WTC11 (cell line): ENCODE results near the gene SRXN1. TPM values are rescaled to one million over a fixed set of nuclear protein-coding genes. Genes with fewer than 3 reads are reported as not detected.
A peak's percentile ranks its signal among the peaks of the same experiment; 100 is the strongest.

Source experiments
- ATAC-seq: fragments of 200-7000 bp; cut with Tn5 transposase; 2 replicates; pipeline ENCODE4 v1.10.0; 2021; ENCODE audit warnings: mild to moderate bottlenecking, moderate library complexity
- CTCF ChIA-PET: fragments of 300-600 bp; sonication (Branson Sonifier 250); formaldehyde crosslinking; loops from one replicate; lab custom pipeline; 2021; ENCODE audit warnings: antibody characterized with exemption; lab: Charles Lee
- POLR2A ChIA-PET: fragments of 350-600 bp; sonication (Branson Sonifier 250); formaldehyde crosslinking; loops from one replicate; lab custom pipeline; 2021; ENCODE audit warnings: antibody characterized with exemption; lab: Charles Lee
- DNase-seq: peaks from one replicate; pipeline ENCODE4 v3.0.0; 2021; ENCODE audit warnings: low spot score
- H3K27ac Mint-ChIP-seq: 2 replicates; pipeline ENCODE4 v1.8.0; 2021; ENCODE audit warnings: mixed read lengths
- H3K27me3 Mint-ChIP-seq: 2 replicates; pipeline ENCODE4 v1.8.0; 2021; ENCODE audit warnings: low read depth, mild to moderate bottlenecking, moderate library complexity, mixed read lengths
- H3K36me3 Mint-ChIP-seq: 2 replicates; pipeline ENCODE4 v1.8.0; 2021; ENCODE audit warnings: mixed read lengths
- H3K4me1 Mint-ChIP-seq: 2 replicates; pipeline ENCODE4 v1.8.0; 2022; ENCODE audit warnings: mixed read lengths
- H3K4me3 Mint-ChIP-seq: 2 replicates; pipeline ENCODE4 v1.8.0; 2021; ENCODE audit warnings: mild to moderate bottlenecking, moderate library complexity, mixed read lengths
- H3K9me3 Mint-ChIP-seq: 2 replicates; pipeline ENCODE4 v1.8.0; 2021; ENCODE audit warnings: mixed read lengths
- ERG ChIP-seq: fragments of 250-450 bp; sonication (Bioruptor Pico); IDR thresholded peaks from 2 replicates; pipeline ENCODE4 v1.8.0; 2021; ENCODE audit warnings: mild to moderate bottlenecking
- FOXJ3 ChIP-seq: sonication (generic); formaldehyde crosslinking; IDR thresholded peaks from 2 replicates; pipeline ENCODE4 v1.9.0; 2021; ENCODE audit warnings: missing genetic modification reagents, mild to moderate bottlenecking, borderline replicate concordance
- FOXP1 ChIP-seq: sonication (generic); formaldehyde crosslinking; IDR thresholded peaks from 2 replicates; pipeline ENCODE4 v1.8.0; 2022; ENCODE audit warnings: missing genetic modification reagents, mild to moderate bottlenecking, moderate library complexity, borderline replicate concordance
- OVOL2 ChIP-seq: fragments of 250-450 bp; sonication (Bioruptor Pico); IDR thresholded peaks from 2 replicates; pipeline ENCODE4 v1.9.0; 2021; ENCODE audit warnings: mild to moderate bottlenecking, borderline replicate concordance
- PRDM15 ChIP-seq: sonication (generic); formaldehyde crosslinking; IDR thresholded peaks from 2 replicates; pipeline ENCODE4 v1.8.0; 2022; ENCODE audit warnings: missing genetic modification reagents
- TP53 ChIP-seq: sonication (generic); formaldehyde crosslinking; IDR thresholded peaks from 2 replicates; pipeline ENCODE4 v1.8.1; 2023; ENCODE audit warnings: mild to moderate bottlenecking, missing genetic modification reagents
- USF2 ChIP-seq: sonication (generic); formaldehyde crosslinking; IDR thresholded peaks from 2 replicates; pipeline ENCODE4 v1.8.1; 2023; ENCODE audit warnings: mild to moderate bottlenecking, missing genetic modification reagents, moderate library complexity
- ZNF416 ChIP-seq: fragments of 250-450 bp; sonication (Bioruptor Pico); IDR thresholded peaks from 2 replicates; pipeline ENCODE4 v1.9.0; 2021; ENCODE audit warnings: mild to moderate bottlenecking, inconsistent platforms
- total RNA-seq: library from RNA; stranded (reverse); gene quantifications from 3 replicates; pipeline ENCODE4 v1.2.3, GENCODE V29; 2021

The SRXN1 gene
- total RNA-seq, 1 experiment from 2014 or later = 23.0 TPM

GRCh38 chr20:663315-664090 is 10.5 kb upstream of the SRXN1 start:
- peak; percentile 63 for DNase-seq
- CTCF ChIA-PET = interaction anchor here (0.5 to 10.5 kb wide), 7 partner anchors 11 to 473 kb away, joined by 3 to 136 read pairs (median 4); no protein-coding TSS in a partner anchor

GRCh38 chr20:662277-663192 is 9.5 kb upstream of the SRXN1 start:
- ATAC-seq (no peak), DNase-seq (no peak)
- POLR2A ChIA-PET = no interaction called here
- TF ChIP-seq OVOL2 (no peak), ZNF416 (CRISPR knock-in tag) (no peak)
- no peaks in the 10 kb centered on the region for H3K36me3 Mint-ChIP-seq
- H3K27ac Mint-ChIP-seq = no peak overlapping the region
- peaks cover 72% of the 10 kb centered on the region for H3K4me1 Mint-ChIP-seq
- H3K9me3 Mint-ChIP-seq = no peaks in the 10 kb centered on the region
- CTCF ChIA-PET = interaction anchor here (1.6 to 10.5 kb wide), 2 partner anchors 17 to 76 kb away, joined by 7 to 136 read pairs; no protein-coding TSS in a partner anchor
- H3K4me3 Mint-ChIP-seq = peak overlapping the region; percentile 53
- H3K27me3 Mint-ChIP-seq = peaks cover 48% of the 10 kb centered on the region

More at GRCh38 chr20:663315-664090, 10.5 kb upstream of the SRXN1 start:
- TF ChIP-seq USF2 = 0 out of 2 replicates have a peak, but pooled peaks have one; percentile 16
- TF ChIP-seq ERG = no peak
- no peak for TF ChIP-seq PRDM15
- TF ChIP-seq FOXJ3 (CRISPR knock-in tag) = no peak
- 0 out of 2 replicates have a peak, but pooled peaks have one; percentile 50 for TF ChIP-seq FOXP1 (CRISPR knock-in tag)
- TF ChIP-seq, all 79 proteins: peak for 2
- Mint-ChIP-seq H3K27ac (no peak overlapping the region), H3K9me3 (no peaks in the 10 kb centered on the region), H3K36me3 (no peaks in the 10 kb centered on the region), H3K4me3 (peak overlapping the region; percentile 27; the same call in 1 of the 2 replicates), H3K4me1 (peaks cover 72% of the 10 kb centered on the region), H3K27me3 (peaks cover 48% of the 10 kb centered on the region)
- POLR2A ChIA-PET = interaction anchor here (1.3 kb wide), 1 partner anchor 18 kb away, joined by 4 read pairs; no protein-coding TSS in a partner anchor
- ATAC-seq = no peak

GRCh38 chr20:661474-662270 is 8.7 kb upstream of the SRXN1 start:
- CTCF ChIA-PET = interaction anchor here (10.5 kb wide), 1 partner anchor 16 kb away, joined by 136 read pairs; no protein-coding TSS in a partner anchor
- Mint-ChIP-seq H3K4me1 (peaks cover 77% of the 10 kb centered on the region), H3K27me3 (peaks cover 48% of the 10 kb centered on the region), H3K27ac (no peak overlapping the region), H3K4me3 (peak overlapping the region; percentile 53)
- POLR2A ChIA-PET = no interaction called here
- peak; percentile 52 for ATAC-seq
- DNase-seq = peak; percentile 56
- TF ChIP-seq FOXP1 (CRISPR knock-in tag) (no peak), TP53 (CRISPR knock-in tag) (peak; percentile 60; the same call in 1 of the 2 replicates)
- TF ChIP-seq, all 79 proteins: peak for 1
- no peaks in the 10 kb centered on the region for H3K9me3 Mint-ChIP-seq
- H3K36me3 Mint-ChIP-seq = no peaks in the 10 kb centered on the region
